ENCODE data around the gene XYLT1.

The XYLT1 gene

DNA sequence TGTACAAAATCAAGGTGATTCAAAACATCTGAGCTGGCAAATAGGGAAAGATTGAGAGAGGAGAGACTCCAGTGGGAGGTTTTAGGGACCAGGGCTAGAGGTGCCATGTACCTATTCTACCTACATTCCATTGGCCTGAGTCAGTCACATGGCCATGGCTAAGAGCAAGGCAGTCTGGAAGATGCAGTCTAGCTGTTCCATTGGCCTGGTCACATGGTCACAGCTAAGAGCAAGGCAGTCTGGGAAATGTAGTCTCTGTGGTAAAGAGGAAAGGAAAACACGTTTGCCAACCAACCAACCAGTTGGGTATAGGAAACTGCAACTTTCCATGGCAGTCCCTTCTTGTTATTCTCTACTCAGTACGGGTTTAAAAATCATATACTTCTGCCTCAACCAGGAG is 369.1 kb downstream of the XYLT1 start:
- TF ChIP-seq CTCF (IDR thresholded peaks at IDR 0.05; ENCODE audit: extremely low read depth, insufficient read depth, missing control alignments) = no peak
- in situ Hi-C loops (cut with MboI; ENCODE audit: low pct_unique_long_range_greater_than_20kb, low sequenced_read_pairs, unreplicated experiment) = no loop called here
- DNase-seq (ENCODE audit: low spot score) = no peak

- in situ Hi-C loops (cut with MboI; ENCODE audit: low pct_unique_long_range_greater_than_20kb, low sequenced_read_pairs, unreplicated experiment) = no loop called here
- TF ChIP-seq CTCF (IDR thresholded peaks at IDR 0.05; ENCODE audit: extremely low read depth, insufficient read depth, missing control alignments) = no peak
- DNase-seq (ENCODE audit: low spot score) = no peak
Observed at GRCh38 chr16:17098685-17099084, 372.1 kb downstream of the XYLT1 start.

GRCh38 chr16:17084130-17084529 is 386.6 kb downstream of the XYLT1 start:
- in situ Hi-C loops (cut with MboI; ENCODE audit: low pct_unique_long_range_greater_than_20kb, low sequenced_read_pairs, unreplicated experiment) = no loop called here
- no peak for TF ChIP-seq CTCF (IDR thresholded peaks at IDR 0.05; ENCODE audit: extremely low read depth, insufficient read depth, missing control alignments)

GRCh38 chr16:17083628-17084027 is 387.1 kb downstream of the XYLT1 start:
- DNase-seq (ENCODE audit: low spot score) = no peak
- no peak for TF ChIP-seq CTCF (IDR thresholded peaks at IDR 0.05; ENCODE audit: extremely low read depth, insufficient read depth, missing control alignments)
- in situ Hi-C loops (cut with MboI; ENCODE audit: low pct_unique_long_range_greater_than_20kb, low sequenced_read_pairs, unreplicated experiment) = no loop called here

More at GRCh38 chr16:17084130-17084529, 386.6 kb downstream of the XYLT1 start:
- DNase-seq (ENCODE audit: low spot score) = no peak

DNA sequence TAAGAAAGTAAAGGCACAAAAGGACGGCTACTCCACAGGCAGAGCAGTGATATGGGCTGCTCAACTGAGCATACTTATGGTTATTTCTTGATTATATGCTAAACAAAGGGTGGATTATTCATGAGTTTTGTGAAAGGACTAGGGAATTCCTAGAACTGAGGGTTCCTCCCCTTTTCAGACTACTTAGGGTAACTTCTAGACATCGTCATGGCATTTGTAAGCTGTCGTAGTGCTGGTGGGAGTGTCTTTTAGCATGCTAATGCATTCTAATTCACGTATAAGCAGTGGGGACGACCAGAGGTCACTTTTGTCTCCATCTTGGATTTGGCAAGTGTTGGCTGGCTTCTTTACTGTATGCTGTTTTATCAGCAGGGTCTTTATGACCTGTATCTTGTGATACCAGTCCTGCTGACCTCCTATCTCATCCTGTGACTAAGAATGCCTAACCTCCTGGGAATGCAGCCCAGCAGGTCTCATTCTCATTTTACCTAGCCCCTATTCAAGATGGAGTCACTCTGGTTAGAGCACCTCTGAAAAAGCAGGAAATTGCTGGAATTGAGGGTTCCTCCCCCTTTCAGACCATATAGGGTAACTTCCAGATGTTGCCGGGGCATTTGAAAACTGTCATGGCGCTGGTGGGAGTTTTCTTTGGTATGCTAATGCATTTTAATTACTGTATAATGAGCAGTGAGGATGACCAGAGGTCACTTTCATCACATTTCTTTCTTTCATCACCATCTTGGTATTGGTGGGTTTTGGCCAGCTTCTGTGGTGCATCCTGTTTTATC is 388.5 kb downstream of the XYLT1 start:
- no peak for TF ChIP-seq CTCF (IDR thresholded peaks at IDR 0.05; ENCODE audit: extremely low read depth, insufficient read depth, missing control alignments)
- DNase-seq (ENCODE audit: low spot score) = no peak
- in situ Hi-C loops (cut with MboI; ENCODE audit: low pct_unique_long_range_greater_than_20kb, low sequenced_read_pairs, unreplicated experiment) = no loop called here

DNA sequence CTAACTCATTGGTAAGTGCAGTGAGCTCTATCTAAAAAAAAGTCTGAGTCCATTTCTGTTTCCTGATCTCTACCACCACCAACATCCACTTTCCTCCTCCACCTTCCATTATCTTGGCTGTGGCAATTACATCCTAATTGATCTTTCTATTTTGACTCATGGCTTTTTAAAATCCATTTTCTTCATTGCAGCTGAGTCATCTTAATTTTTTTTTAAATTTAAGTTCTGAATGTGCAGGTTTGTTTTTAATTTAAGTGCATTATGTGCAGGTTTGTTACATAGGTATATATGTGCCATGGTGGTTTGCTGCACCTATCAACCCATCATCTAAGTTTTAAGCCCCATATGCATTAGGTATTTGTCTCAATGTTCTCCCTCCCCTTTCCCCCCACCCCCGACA is 390.7 kb downstream of the XYLT1 start:
- DNase-seq (ENCODE audit: low spot score) = no peak
- TF ChIP-seq CTCF (IDR thresholded peaks at IDR 0.05; ENCODE audit: extremely low read depth, insufficient read depth, missing control alignments) = no peak
- in situ Hi-C loops (cut with MboI; ENCODE audit: low pct_unique_long_range_greater_than_20kb, low sequenced_read_pairs, unreplicated experiment) = no loop called here

Measured in GM13977 (cell line).